Lung (tissue), 16 donors: ENCODE results near the gene HPS1. TPM values are rescaled to one million over a fixed set of nuclear protein-coding genes. Genes with fewer than 3 reads are reported as not detected.

Experiments used
- ATAC-seq: fragments of 200-7000 bp; cut with Tn5 transposase; one replicate; pipeline ENCODE4 v1.9.1; 2020; ENCODE audit warnings: moderate number of reproducible peaks; ENCODE audit not compliant: insufficient read depth, low FRiP score
- DNase-seq, 3 donors: peaks; one replicate each; pipeline ENCODE4 v3.0.0-alpha.2; 2013 to 2017
- H3K27ac ChIP-seq, 2 donors: one replicate each; pipeline ENCODE4 v1.5.1; 2013; ENCODE audit warnings: mild to moderate bottlenecking in 2 of 2, moderate library complexity in 2 of 2, control low read depth in 1 of 2, inconsistent platforms in 1 of 2, low read depth in 1 of 2, low read length in 1 of 2
- H3K27me3 ChIP-seq, 3 donors: one replicate each; pipeline ENCODE4 v1.5.1; 2013; ENCODE audit warnings: low read length in 2 of 3; ENCODE audit not compliant: control insufficient read depth in 3 of 3, insufficient read depth in 3 of 3
- H3K36me3 ChIP-seq, 4 donors: one replicate each; pipeline ENCODE4 v1.5.1; 2013; ENCODE audit warnings: low read length in 4 of 4, mild to moderate bottlenecking in 1 of 4, moderate library complexity in 1 of 4; ENCODE audit not compliant: control insufficient read depth in 4 of 4, insufficient read depth in 4 of 4
- H3K4me1 ChIP-seq, 5 donors: one replicate each; pipeline ENCODE4 v1.5.1; 2013; ENCODE audit warnings: low read length in 5 of 5, mild to moderate bottlenecking in 2 of 5, moderate library complexity in 1 of 5; ENCODE audit not compliant: control insufficient read depth in 5 of 5, insufficient read depth in 5 of 5
- H3K4me3 ChIP-seq: one replicate; pipeline ENCODE4 v1.5.1; 2013; ENCODE audit warnings: mild to moderate bottlenecking, control low read depth, moderate library complexity
- H3K9ac ChIP-seq, 2 donors: one replicate each; pipeline ENCODE4 v1.5.1; 2013; ENCODE audit warnings: low read length in 2 of 2, control low read depth in 1 of 2; ENCODE audit not compliant: insufficient read depth in 1 of 2
- H3K9me3 ChIP-seq, 4 donors: one replicate each; pipeline ENCODE4 v1.5.1; 2013; ENCODE audit warnings: low read length in 3 of 4, mild to moderate bottlenecking in 1 of 4, moderate library complexity in 1 of 4; ENCODE audit not compliant: control insufficient read depth in 4 of 4, insufficient read depth in 3 of 4
- WGBS, 2 donors: extraction: QIAGEN DNeasy Blood & Tissue Kit; methylation state at CpG; one replicate each; pipeline ENCODE4 v1.1.7; 2013; 5-methylcytosine and 5-hydroxymethylcytosine counted together
- long read RNA-seq, 5 donors: transcript quantifications; one replicate each; lab custom pipeline, GENCODE V29; 2026
- polyA plus RNA-seq, 2 donors: library from polyadenylated mRNA; stranded (reverse); fragments of 200-250 nt; gene quantifications; one replicate each; pipeline ENCODE4 v1.2.1, GENCODE V29; 2013
- total RNA-seq, 2 donors: library from RNA; depleted of rRNA in 1 of 2; stranded (reverse); fragments of >200 nt in 1 of 2; gene quantifications; one replicate each; pipeline ENCODE4 v1.2.1, GENCODE V29; 2014 to 2021
- TF ChIP-seq, protein P1 (sequence below): IDR thresholded peaks from 2 replicates; pipeline ENCODE4 v1.5.1; 2012; ENCODE audit warnings: mild to moderate bottlenecking; ENCODE audit errors: control extremely low read depth, extremely low read depth
- donor health status: control.
- donor health status: control.
- donor health status: Bipolar disorder and iron deficiency.
- donor health status: healthy.
- donor health status: DM: yes; HTN: yes; CAD: no.

Gene HPS1
- total RNA-seq (10 to 100 TPM; 32.3 to 89.5 TPM), polyA plus RNA-seq (10 to 100 TPM; 55.2 to 61.6 TPM)
- long read RNA-seq, donor 1, partial matches to known transcripts, result 0 of 5 reads
- long read RNA-seq, donor 1, other reads (novel, unspliced or antisense), result 0 of 5 reads
- long read RNA-seq, donor 2, partial matches to known transcripts, result 0 of 2 reads
- long read RNA-seq, donor 2, other reads (novel, unspliced or antisense), result 0 of 2 reads
- long read RNA-seq, donor 3, partial matches to known transcripts, result 0 of 6 reads
- long read RNA-seq, donor 3, other reads (novel, unspliced or antisense), result 0 of 6 reads
- long read RNA-seq, donor 4, partial matches to known transcripts, result 0 of 3 reads
- long read RNA-seq, donor 4, other reads (novel, unspliced or antisense), result 0 of 3 reads
- long read RNA-seq, donor 5, transcript HPS1-207 (4 exons, 922 nt), result major isoform, 5 of 7 reads
- long read RNA-seq, donor 5, partial matches to known transcripts, result 0 of 7 reads
- long read RNA-seq, donor 5, other reads (novel, unspliced or antisense), result 0 of 7 reads

DNA sequence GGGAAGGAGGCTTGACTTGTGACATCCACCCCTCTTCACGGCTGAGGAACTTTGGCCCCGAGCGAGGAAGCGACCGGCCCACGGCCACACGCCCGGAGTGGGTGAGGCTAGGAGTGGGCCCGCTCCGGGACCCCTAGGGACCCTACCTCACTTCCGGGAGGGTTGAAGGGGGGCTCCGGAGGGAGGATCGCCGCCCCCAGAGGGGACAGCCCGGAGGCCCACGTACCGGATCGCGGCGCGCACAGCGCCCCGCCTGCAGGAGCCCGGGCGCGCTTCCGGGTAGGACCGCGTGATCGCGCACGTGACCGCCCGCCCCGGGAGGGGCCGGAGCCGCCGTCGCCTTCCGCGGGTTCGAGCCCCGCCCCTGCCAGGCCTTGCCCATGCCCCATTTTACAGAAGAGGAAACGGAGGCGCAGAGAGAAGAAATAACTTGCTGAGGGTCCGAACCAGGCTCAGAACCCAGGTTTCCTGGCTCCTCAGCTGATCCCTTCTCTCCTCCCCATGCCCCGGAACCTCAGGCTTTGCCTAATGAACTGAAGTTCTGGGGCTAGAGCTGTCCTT, at the start of gene HPS1:
Gene HPS1 (minus strand): TSS at position 275 of the 561 bp plus-strand sequence. CDS start 3,695 bp downstream, outside the sequence.
- Histone ChIP-seq H3K9me3 (no peaks in the 10 kb centered on the region), H3K4me1 (peaks cover 0 to 4% (median 3%) of the 10 kb centered on the region in 5 donors), H3K9ac (peak within 1 kb of the TSS; percentile 90 to 93), H3K4me3 (peak within 1 kb of the TSS; percentile 92), H3K27me3 (no peaks in the 10 kb centered on the region), H3K27ac (peak within 1 kb of the TSS; percentile 92 to 97), H3K36me3 (peaks cover 4 to 19% (median 6%) of the 10 kb centered on the region in 4 donors)
- WGBS, 2 donors, result 2 to 3% methylated on average over 39 to 47 of the region's 47 CpGs
- DNase-seq (peak; percentile 76 to 86 (median 82)), ATAC-seq (peak; percentile 98)
- TF ChIP-seq, protein P1, sequence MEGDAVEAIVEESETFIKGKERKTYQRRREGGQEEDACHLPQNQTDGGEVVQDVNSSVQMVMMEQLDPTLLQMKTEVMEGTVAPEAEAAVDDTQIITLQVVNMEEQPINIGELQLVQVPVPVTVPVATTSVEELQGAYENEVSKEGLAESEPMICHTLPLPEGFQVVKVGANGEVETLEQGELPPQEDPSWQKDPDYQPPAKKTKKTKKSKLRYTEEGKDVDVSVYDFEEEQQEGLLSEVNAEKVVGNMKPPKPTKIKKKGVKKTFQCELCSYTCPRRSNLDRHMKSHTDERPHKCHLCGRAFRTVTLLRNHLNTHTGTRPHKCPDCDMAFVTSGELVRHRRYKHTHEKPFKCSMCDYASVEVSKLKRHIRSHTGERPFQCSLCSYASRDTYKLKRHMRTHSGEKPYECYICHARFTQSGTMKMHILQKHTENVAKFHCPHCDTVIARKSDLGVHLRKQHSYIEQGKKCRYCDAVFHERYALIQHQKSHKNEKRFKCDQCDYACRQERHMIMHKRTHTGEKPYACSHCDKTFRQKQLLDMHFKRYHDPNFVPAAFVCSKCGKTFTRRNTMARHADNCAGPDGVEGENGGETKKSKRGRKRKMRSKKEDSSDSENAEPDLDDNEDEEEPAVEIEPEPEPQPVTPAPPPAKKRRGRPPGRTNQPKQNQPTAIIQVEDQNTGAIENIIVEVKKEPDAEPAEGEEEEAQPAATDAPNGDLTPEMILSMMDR, result no peak

DNA sequence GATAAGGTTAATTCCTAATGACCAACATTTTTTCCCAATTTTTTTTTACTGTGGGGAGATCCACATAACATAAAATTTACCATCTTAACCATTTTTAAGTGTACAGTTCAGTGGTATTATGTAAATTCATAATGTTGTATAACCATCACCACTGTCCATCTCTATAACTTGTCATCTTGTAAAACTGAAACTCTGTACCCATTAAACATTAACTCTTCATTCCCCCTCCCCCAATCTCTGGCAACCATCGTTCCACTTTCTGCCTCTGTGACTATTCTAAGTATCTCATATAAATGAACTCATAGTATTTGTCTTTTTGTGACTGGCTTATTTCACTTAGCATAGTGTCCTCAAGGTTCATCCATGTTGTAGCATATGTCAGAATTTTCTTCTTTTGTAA, 46.0 kb upstream of the HPS1 start:
- WGBS, 2 donors, result 83 to 86% methylated on average over 1 of the region's 1 CpG
- Histone ChIP-seq H3K4me1 (no peaks in the 10 kb centered on the region), H3K27me3 (no peaks in the 10 kb centered on the region), H3K9me3 (peaks cover 0 to 11% (median 3%) of the 10 kb centered on the region in 4 donors), H3K4me3 (no peak overlapping the region), H3K36me3 (no peaks in the 10 kb centered on the region), H3K27ac (no peak overlapping the region), H3K9ac (no peak overlapping the region)
- ATAC-seq, result no peak
- no peak for DNase-seq
- TF ChIP-seq, protein P1, result no peak

DNA sequence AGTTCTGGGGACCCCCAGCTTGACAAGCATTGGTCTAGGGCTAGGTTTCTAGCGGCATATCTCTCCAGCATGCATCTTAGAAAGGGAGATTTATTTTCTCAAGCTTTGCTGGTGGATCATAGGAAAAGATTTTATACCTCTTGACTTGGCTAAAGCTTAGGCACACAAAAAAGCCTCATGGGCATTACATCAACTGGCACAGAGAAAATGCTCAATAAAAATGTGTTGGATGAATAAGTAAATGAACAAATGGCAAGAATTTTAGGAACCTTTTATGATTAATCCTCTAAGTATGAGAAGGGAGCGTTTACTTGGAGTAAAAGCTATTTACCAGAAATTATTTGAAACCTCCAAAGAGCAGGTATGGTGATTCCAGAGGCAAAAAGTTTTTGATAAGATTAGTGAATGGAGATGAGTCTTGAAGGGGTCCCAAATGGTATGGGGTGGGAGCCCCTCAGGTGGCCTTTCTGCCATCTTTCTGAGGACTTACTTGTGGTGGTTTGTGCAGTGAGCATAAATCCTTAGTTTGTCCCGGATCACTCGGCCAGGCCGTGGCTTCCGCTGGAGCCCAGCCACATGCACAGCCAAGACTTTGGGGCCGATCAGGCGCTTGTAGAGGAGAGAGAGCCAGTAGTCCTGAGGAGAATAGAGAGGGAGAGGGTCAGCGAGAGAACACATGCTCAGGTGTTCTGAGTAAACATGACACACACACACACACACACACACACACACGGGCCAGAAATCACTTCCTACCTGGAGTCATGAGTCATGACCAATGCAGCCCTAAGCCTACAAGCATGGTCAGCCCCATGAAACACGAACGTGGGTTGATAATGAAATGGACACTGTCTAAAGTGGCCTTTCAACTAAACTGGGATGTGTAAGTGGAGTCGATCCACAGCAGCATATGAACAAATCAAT, 43.1 kb upstream of the HPS1 start:
- no peak overlapping the region for H3K9ac ChIP-seq
- H3K27me3 ChIP-seq, result no peaks in the 10 kb centered on the region
- ATAC-seq (no peak), DNase-seq (no peak)
- H3K4me3 ChIP-seq, result no peak overlapping the region
- H3K36me3 ChIP-seq, result no peaks in the 10 kb centered on the region
- no peak overlapping the region for H3K27ac ChIP-seq
- no peaks in the 10 kb centered on the region for H3K4me1 ChIP-seq
- TF ChIP-seq, protein P1, result no peak
- 89 to 91% methylated on average over 13 of the region's 13 CpGs for WGBS, 2 donors
- H3K9me3 ChIP-seq, result no peaks in the 10 kb centered on the region
